OCI-LY7 (cell line): ENCODE results near the gene CREB5. TPM values are rescaled to one million over a fixed set of nuclear protein-coding genes. Genes with fewer than 3 reads are reported as not detected.

Experiments
- BruUV-seq: library from RNA; stranded (reverse); fragments of 400-500 nt; replicated peaks from 2 replicates; lab custom pipeline; 2021; lab: Mats Ljungman, UMichigan
- CTCF ChIA-PET: fragments of 300-600 bp; sonication (Branson Sonifier 250); formaldehyde crosslinking; loops from one replicate; lab custom pipeline; 2022; ENCODE audit warnings: antibody characterized with exemption; ENCODE audit not compliant: unreplicated experiment; lab: Charles Lee
- POLR2A ChIA-PET: fragments of 300-600 bp; sonication (Branson Sonifier 250); formaldehyde crosslinking; loops from one replicate; lab custom pipeline; 2022; ENCODE audit warnings: antibody characterized with exemption; lab: Charles Lee
- DNase-seq: peaks from one replicate; pipeline ENCODE4 v3.0.0-alpha.2; 2015; ENCODE audit warnings: low spot score
- H2AFZ ChIP-seq: fragments of 200-600 bp; sonication (generic), shearing (Covaris generic); 2 replicates; pipeline ENCODE4 v1.6.1; 2014; ENCODE audit warnings: mild to moderate bottlenecking, antibody characterized with exemption, low read length, moderate library complexity
- H3K27ac ChIP-seq: fragments of 200-600 bp; sonication (generic); 2 replicates; pipeline ENCODE4 v1.5.1; 2014; ENCODE audit warnings: mixed run types, low read depth, mild to moderate bottlenecking, moderate library complexity, low read length, inconsistent platforms; ENCODE audit not compliant: poor library complexity, severe bottlenecking
- H3K36me3 ChIP-seq: fragments of 200-600 bp; sonication (generic); 2 replicates; pipeline ENCODE4 v1.6.1; 2014; ENCODE audit warnings: mild to moderate bottlenecking, antibody characterized with exemption, low read length, moderate library complexity, mixed read lengths; ENCODE audit not compliant: insufficient read depth
- H3K4me1 ChIP-seq: fragments of 200-600 bp; sonication (generic); 2 replicates; pipeline ENCODE4 v1.5.1; 2014; ENCODE audit warnings: mild to moderate bottlenecking, low read length; ENCODE audit not compliant: insufficient read depth, poor library complexity, severe bottlenecking
- H3K4me2 ChIP-seq: fragments of 200-600 bp; sonication (generic); 2 replicates; pipeline ENCODE4 v1.6.1; 2014; ENCODE audit warnings: mild to moderate bottlenecking, low read length
- H3K4me3 ChIP-seq: fragments of 200-600 bp; sonication (generic); 2 replicates; pipeline ENCODE4 v1.5.1; 2014; ENCODE audit warnings: mild to moderate bottlenecking, low read depth, low read length; ENCODE audit not compliant: poor library complexity, severe bottlenecking
- H3K79me2 ChIP-seq: fragments of 200-600 bp; sonication (generic); 2 replicates; pipeline ENCODE4 v1.6.1; 2016; ENCODE audit warnings: low read depth, mild to moderate bottlenecking, low read length, moderate library complexity, mixed read lengths; ENCODE audit not compliant: insufficient read depth
- H3K9me2 ChIP-seq: fragments of 200-600 bp; sonication (generic); 2 replicates; pipeline ENCODE4 v1.6.1; 2016; ENCODE audit warnings: mild to moderate bottlenecking, low read length, mixed read lengths; ENCODE audit not compliant: insufficient read depth
- H3K9me3 ChIP-seq: fragments of 200-600 bp; sonication (generic); 2 replicates; pipeline ENCODE4 v1.6.1; 2014; ENCODE audit warnings: mild to moderate bottlenecking, mixed run types, low read length, mixed read lengths
- H4K20me1 ChIP-seq: fragments of 200-600 bp; sonication (generic); 2 replicates; pipeline ENCODE4 v1.6.1; 2014; ENCODE audit warnings: mild to moderate bottlenecking, antibody characterized with exemption, low read length, moderate library complexity, mixed read lengths; ENCODE audit not compliant: insufficient read depth
- EZH2phosphoT487 ChIP-seq: fragments of 200-600 bp; sonication (generic); IDR thresholded peaks from 2 replicates; pipeline ENCODE4 v1.6.1; 2018; ENCODE audit warnings: low read depth, borderline replicate concordance, mild to moderate bottlenecking, mixed run types, antibody characterized with exemption, low read length, moderate library complexity, mixed read lengths
- intact Hi-C: fragments of 100-400 bp; cut with micrococcal nuclease; formaldehyde crosslinking; loops from one replicate; pipeline ENCODE4 v1.10.0; 2022; ENCODE audit not compliant: unreplicated experiment
- total RNA-seq, 2 experiments: library from RNA; depleted of rRNA in 1 of 2; stranded (reverse); fragments of >200 nt in 1 of 2; shearing (Covaris generic) in 1 of 2; gene quantifications; 2 replicates each; pipeline ENCODE4 v1.2.3, GENCODE V29; 2014 to 2022
- TF ChIP-seq, protein P1 (sequence below): fragments of 200-600 bp; sonication (generic); conservative IDR thresholded peaks from 2 replicates; pipeline ENCODE4 v1.5.1; 2014; ENCODE audit warnings: mild to moderate bottlenecking, antibody characterized with exemption, low read length, moderate library complexity, mixed read lengths

The CREB5 gene
- total RNA-seq, 2 experiments from 2014 or later: 2.0 to 13.3 TPM

DNA sequence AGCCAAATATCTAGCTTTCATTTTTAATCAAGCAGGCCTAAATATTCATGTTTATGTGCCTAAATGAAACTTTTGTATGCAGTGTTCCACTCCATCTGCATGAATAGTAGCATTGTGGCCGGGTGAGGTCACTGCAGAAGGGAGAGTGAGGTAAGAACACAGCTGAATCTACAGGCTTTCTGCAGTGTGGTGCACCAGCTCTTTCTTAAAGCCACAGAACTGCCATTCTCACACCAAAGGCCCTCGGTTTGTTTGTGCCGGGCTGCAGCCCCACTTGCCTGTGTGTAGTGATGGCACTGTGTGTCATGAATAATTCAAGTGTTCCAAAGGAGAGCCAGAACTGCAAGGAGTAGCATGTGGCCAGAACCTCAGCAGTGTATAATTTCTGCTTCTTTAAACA is 341.7 kb downstream of the CREB5 start:
- ChIA-PET POLR2A (interaction anchor here (0.7 to 1.0 kb wide), 6 partner anchors 11 to 366 kb away, joined by 3 to 4 read pairs (median 4); no protein-coding TSS in a partner anchor), CTCF (no interaction called here)
- TF ChIP-seq EZH2phosphoT487: no peak
- TF ChIP-seq, protein P1, sequence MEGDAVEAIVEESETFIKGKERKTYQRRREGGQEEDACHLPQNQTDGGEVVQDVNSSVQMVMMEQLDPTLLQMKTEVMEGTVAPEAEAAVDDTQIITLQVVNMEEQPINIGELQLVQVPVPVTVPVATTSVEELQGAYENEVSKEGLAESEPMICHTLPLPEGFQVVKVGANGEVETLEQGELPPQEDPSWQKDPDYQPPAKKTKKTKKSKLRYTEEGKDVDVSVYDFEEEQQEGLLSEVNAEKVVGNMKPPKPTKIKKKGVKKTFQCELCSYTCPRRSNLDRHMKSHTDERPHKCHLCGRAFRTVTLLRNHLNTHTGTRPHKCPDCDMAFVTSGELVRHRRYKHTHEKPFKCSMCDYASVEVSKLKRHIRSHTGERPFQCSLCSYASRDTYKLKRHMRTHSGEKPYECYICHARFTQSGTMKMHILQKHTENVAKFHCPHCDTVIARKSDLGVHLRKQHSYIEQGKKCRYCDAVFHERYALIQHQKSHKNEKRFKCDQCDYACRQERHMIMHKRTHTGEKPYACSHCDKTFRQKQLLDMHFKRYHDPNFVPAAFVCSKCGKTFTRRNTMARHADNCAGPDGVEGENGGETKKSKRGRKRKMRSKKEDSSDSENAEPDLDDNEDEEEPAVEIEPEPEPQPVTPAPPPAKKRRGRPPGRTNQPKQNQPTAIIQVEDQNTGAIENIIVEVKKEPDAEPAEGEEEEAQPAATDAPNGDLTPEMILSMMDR: no peak
- H3K27ac ChIP-seq: no peak overlapping the region
- no peak for DNase-seq
- no peaks in the 10 kb centered on the region for H3K9me3 ChIP-seq
- no peak overlapping the region for H3K4me2 ChIP-seq
- no peak overlapping the region for H2AFZ ChIP-seq
- no peaks in the 10 kb centered on the region for H4K20me1 ChIP-seq
- no peaks in the 10 kb centered on the region for H3K36me3 ChIP-seq
- no peaks in the 10 kb centered on the region for H3K4me1 ChIP-seq
- H3K9me2 ChIP-seq: no peaks in the 10 kb centered on the region
- no peak overlapping the region for H3K4me3 ChIP-seq
- no peaks in the 10 kb centered on the region for H3K79me2 ChIP-seq
- no TSS peak for BruUV-seq
- intact Hi-C loops: no loop called here

GRCh38 chr7:28754447-28754846 is 342.1 kb downstream of the CREB5 start:
- no peaks in the 10 kb centered on the region for H3K36me3 ChIP-seq
- no peak overlapping the region for H3K27ac ChIP-seq
- H3K4me2 ChIP-seq: no peak overlapping the region
- H3K79me2 ChIP-seq: no peaks in the 10 kb centered on the region
- no peaks in the 10 kb centered on the region for H3K9me3 ChIP-seq
- no peak overlapping the region for H3K4me3 ChIP-seq
- POLR2A ChIA-PET: interaction anchor here (0.7 to 0.8 kb wide), 4 partner anchors 8 to 366 kb away, joined by 3 to 4 read pairs (median 4); no protein-coding TSS in a partner anchor
- CTCF ChIA-PET: no interaction called here
- no peaks in the 10 kb centered on the region for H4K20me1 ChIP-seq
- no peaks in the 10 kb centered on the region for H3K4me1 ChIP-seq
- intact Hi-C loops: no loop called here
- no peaks in the 10 kb centered on the region for H3K9me2 ChIP-seq
- BruUV-seq: no TSS peak
- TF ChIP-seq, protein P1: no peak
- no peak for TF ChIP-seq EZH2phosphoT487
- DNase-seq: no peak
- H2AFZ ChIP-seq: no peak overlapping the region

DNA sequence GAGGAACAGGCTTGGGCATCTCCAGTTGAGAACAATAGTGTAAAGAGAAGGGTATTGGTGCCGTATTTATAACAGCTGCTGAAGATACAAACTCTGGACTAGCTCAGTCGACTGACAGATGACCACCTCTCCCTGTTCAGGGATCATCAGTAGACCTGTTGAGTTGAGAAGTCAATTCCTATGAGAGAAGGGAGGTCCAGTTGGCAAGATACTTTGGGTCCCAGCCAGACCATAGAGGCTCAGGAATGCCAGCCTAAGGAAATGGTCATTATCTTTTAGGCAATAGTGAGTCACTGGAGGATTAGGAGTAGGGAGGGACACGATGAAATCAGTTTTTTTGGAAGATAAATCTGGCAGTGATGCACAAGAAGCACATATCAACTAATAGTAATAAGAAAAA is 342.9 kb downstream of the CREB5 start:
- ChIA-PET POLR2A (interaction anchor here (0.7 to 1.2 kb wide), 2 partner anchors 9 to 24 kb away, joined by 3 read pairs; no protein-coding TSS in a partner anchor), CTCF (no interaction called here)
- no peak overlapping the region for H3K4me2 ChIP-seq
- H3K9me3 ChIP-seq: no peaks in the 10 kb centered on the region
- DNase-seq: no peak
- no peak overlapping the region for H2AFZ ChIP-seq
- no TSS peak for BruUV-seq
- H3K79me2 ChIP-seq: no peaks in the 10 kb centered on the region
- H3K9me2 ChIP-seq: no peaks in the 10 kb centered on the region
- no peaks in the 10 kb centered on the region for H3K4me1 ChIP-seq
- TF ChIP-seq, protein P1: no peak
- TF ChIP-seq EZH2phosphoT487: no peak
- H4K20me1 ChIP-seq: no peaks in the 10 kb centered on the region; the same call in 1 of the 2 replicates
- no peak overlapping the region for H3K4me3 ChIP-seq
- intact Hi-C loops: no loop called here
- no peaks in the 10 kb centered on the region for H3K36me3 ChIP-seq
- no peak overlapping the region for H3K27ac ChIP-seq
